ENCODE measurements around the gene ALOX5AP.

- no peak for TF ChIP-seq TAF1 (IDR thresholded peaks at IDR 0.05; ENCODE audit: borderline replicate concordance, low read depth, low read length)
- no peak for TF ChIP-seq POLR2AphosphoS5 (IDR thresholded peaks at IDR 0.05; ENCODE audit: low read depth, low read length)
Observed at GRCh38 chr13:30702006-30702405, 33.3 kb upstream of the ALOX5AP start.

Measured in GM12892 (cell line).